NCI-H2227 (cell line): Measurements from ENCODE around the gene DDX1.
"Not testable (repeated sequence)": the region's sequence is repeated elsewhere in the genome, so short reads cannot be mapped to it uniquely, and the experiment has no call there.

Experiments
- DNase-seq: peaks from one replicate; lab custom pipeline; 2025; ENCODE audit not compliant: unreplicated experiment; lab: John Stamatoyannopoulos, UW

Gene DDX1

GRCh38 chr2:15591692-15592463 lies at the start of gene DDX1:
Gene DDX1, plus strand, starts transcription at chr2:15591868. Its CDS starts 66 bp downstream, at chr2:15591934.
- peak; percentile 93 for DNase-seq

GRCh38 chr2:15542269-15542668 lies 49.4 kb upstream of the DDX1 start:
- not testable (repeated sequence) for DNase-seq

GRCh38 chr2:15543053-15543452 lies 48.6 kb upstream of the DDX1 start:
- DNase-seq = no peak

- no peak for DNase-seq
Observed at GRCh38 chr2:15543541-15543940, 48.1 kb upstream of the DDX1 start.

- no peak for DNase-seq
Observed at GRCh38 chr2:15544227-15544626, 47.4 kb upstream of the DDX1 start.

GRCh38 chr2:15546297-15547098 lies 45.2 kb upstream of the DDX1 start:
- no peak for DNase-seq

GRCh38 chr2:15547115-15547876 lies 44.4 kb upstream of the DDX1 start:
- no peak for DNase-seq

GRCh38 chr2:15548974-15549373 lies 42.7 kb upstream of the DDX1 start:
- DNase-seq = no peak

GRCh38 chr2:15553519-15553918 lies 38.1 kb upstream of the DDX1 start:
- no peak for DNase-seq

GRCh38 chr2:15553951-15554350 lies 37.7 kb upstream of the DDX1 start:
- no peak for DNase-seq

- no peak for DNase-seq
Observed at GRCh38 chr2:15554525-15555218, 37.0 kb upstream of the DDX1 start.

- DNase-seq = no peak
Observed at GRCh38 chr2:15555760-15556193, 35.9 kb upstream of the DDX1 start.

- DNase-seq = no peak
Observed at GRCh38 chr2:15556311-15556930, 35.2 kb upstream of the DDX1 start.

GRCh38 chr2:15557887-15558311 lies 33.8 kb upstream of the DDX1 start:
- DNase-seq = no peak

GRCh38 chr2:15559379-15560139 lies 32.1 kb upstream of the DDX1 start:
- DNase-seq = no peak

- peak; percentile 59 for DNase-seq
Observed at GRCh38 chr2:15560140-15560987, 31.3 kb upstream of the DDX1 start.

- peak; percentile 92 for DNase-seq
Observed at GRCh38 chr2:15560988-15561573, 30.6 kb upstream of the DDX1 start, which contains the start of gene NBAS. Gene NBAS, minus strand, starts transcription at chr2:15561334. Its CDS starts 30 bp downstream, at chr2:15561304.
